ENCODE results near the gene FAM32A.

- TF ChIP-seq POLR2AphosphoS5 (IDR thresholded peaks at IDR 0.05; ENCODE audit: borderline replicate concordance, low read depth, low read length): no peak
- TF ChIP-seq EZH2 (IDR thresholded peaks at IDR 0.05): no peak
Measured at GRCh38 chr19:16226878-16227836, 41.9 kb downstream of the FAM32A start.

All from SK-N-MC (cell line).